SJSA1 (cell line): ENCODE results near the gene KIAA0232. TPM values are rescaled to one million over a fixed set of nuclear protein-coding genes. Genes with fewer than 3 reads are reported as not detected.

Experiments
- DNase-seq, 2 experiments: peaks; one replicate each; pipeline ENCODE4 v3.0.0-alpha.2; 2015 to 2020; ENCODE audit warnings: low spot score in 2 of 2, low read depth in 1 of 2
- H3K27ac ChIP-seq: fragments of 250-450 bp; sonication (Bioruptor Pico); 2 replicates; pipeline ENCODE4 v1.5.1; 2020; ENCODE audit warnings: mild to moderate bottlenecking, moderate library complexity
- H3K27me3 ChIP-seq: fragments of 250-450 bp; sonication (Bioruptor Pico); replicated peaks from 2 replicates; pipeline ENCODE4 v1.5.1; 2020; ENCODE audit warnings: mild to moderate bottlenecking, moderate library complexity
- H3K36me3 ChIP-seq: fragments of 250-450 bp; sonication (Bioruptor Pico); 2 replicates; pipeline ENCODE4 v1.5.1; 2020; ENCODE audit warnings: mild to moderate bottlenecking
- H3K4me1 ChIP-seq: fragments of 250-450 bp; sonication (Bioruptor Pico); replicated peaks from 2 replicates; pipeline ENCODE4 v1.6.1; 2021; ENCODE audit warnings: mild to moderate bottlenecking
- H3K4me3 ChIP-seq: fragments of 250-450 bp; sonication (Bioruptor Pico); 2 replicates; pipeline ENCODE4 v1.5.1; 2020; ENCODE audit warnings: mild to moderate bottlenecking
- H3K9me3 ChIP-seq: fragments of 250-450 bp; sonication (Bioruptor Pico); replicated peaks from 2 replicates; pipeline ENCODE4 v1.5.1; 2020; ENCODE audit warnings: mild to moderate bottlenecking
- total RNA-seq: library from RNA; depleted of rRNA; stranded (reverse); fragments of >200 nt; shearing (Covaris generic); gene quantifications from 2 replicates; pipeline ENCODE4 v1.2.3, GENCODE V29; 2014

The KIAA0232 gene
- total RNA-seq, 1 experiment from 2014 or later: 19.8 TPM

GRCh38 chr4:6873291-6873690 is 90.8 kb downstream of the KIAA0232 start:
- Histone ChIP-seq H3K27ac (no peak overlapping the region), H3K36me3 (peaks cover 42% of the 10 kb centered on the region), H3K4me1 (no peaks in the 10 kb centered on the region), H3K27me3 (no peaks in the 10 kb centered on the region), H3K4me3 (no peak overlapping the region), H3K9me3 (no peaks in the 10 kb centered on the region)
- no peak for DNase-seq

- Histone ChIP-seq H3K4me1 (no peaks in the 10 kb centered on the region), H3K9me3 (no peaks in the 10 kb centered on the region)
- DNase-seq: peak; percentile 12 to 57
Observed at GRCh38 chr4:6873792-6874461, 91.4 kb downstream of the KIAA0232 start.

GRCh38 chr4:6874981-6875380 is 92.5 kb downstream of the KIAA0232 start:
- H3K4me3 ChIP-seq: no peak overlapping the region
- no peak for DNase-seq
- no peaks in the 10 kb centered on the region for H3K4me1 ChIP-seq
- H3K27ac ChIP-seq: no peak overlapping the region
- no peaks in the 10 kb centered on the region for H3K27me3 ChIP-seq
- H3K36me3 ChIP-seq: peaks cover 52% of the 10 kb centered on the region
- no peaks in the 10 kb centered on the region for H3K9me3 ChIP-seq

More at GRCh38 chr4:6873792-6874461, 91.4 kb downstream of the KIAA0232 start:
- H3K27me3 ChIP-seq: no peaks in the 10 kb centered on the region
- H3K36me3 ChIP-seq: peaks cover 47% of the 10 kb centered on the region
- no peak overlapping the region for H3K27ac ChIP-seq
- no peak overlapping the region for H3K4me3 ChIP-seq

GRCh38 chr4:6875431-6875831 is 92.9 kb downstream of the KIAA0232 start:
- Histone ChIP-seq H3K4me3 (no peak overlapping the region), H3K4me1 (no peaks in the 10 kb centered on the region), H3K27me3 (no peaks in the 10 kb centered on the region), H3K27ac (no peak overlapping the region), H3K9me3 (no peaks in the 10 kb centered on the region), H3K36me3 (peaks cover 52% of the 10 kb centered on the region)
- DNase-seq: no peak

GRCh38 chr4:6876440-6876839 is 93.9 kb downstream of the KIAA0232 start:
- no peak for DNase-seq
- H3K4me1 ChIP-seq: no peaks in the 10 kb centered on the region
- H3K36me3 ChIP-seq: peaks cover 51% of the 10 kb centered on the region
- H3K27me3 ChIP-seq: no peaks in the 10 kb centered on the region
- H3K27ac ChIP-seq: no peak overlapping the region
- no peaks in the 10 kb centered on the region for H3K9me3 ChIP-seq
- no peak overlapping the region for H3K4me3 ChIP-seq

- no peaks in the 10 kb centered on the region for H3K9me3 ChIP-seq
- no peaks in the 10 kb centered on the region for H3K4me1 ChIP-seq
- no peak overlapping the region for H3K27ac ChIP-seq
- no peak for DNase-seq
- no peaks in the 10 kb centered on the region for H3K27me3 ChIP-seq
- peaks cover 45% of the 10 kb centered on the region for H3K36me3 ChIP-seq
- no peak overlapping the region for H3K4me3 ChIP-seq
Observed at GRCh38 chr4:6877067-6877466, 94.5 kb downstream of the KIAA0232 start.

- H3K36me3 ChIP-seq: peaks cover 34% of the 10 kb centered on the region
- H3K27ac ChIP-seq: no peak overlapping the region
- H3K27me3 ChIP-seq: no peaks in the 10 kb centered on the region
- no peak overlapping the region for H3K4me3 ChIP-seq
- no peaks in the 10 kb centered on the region for H3K9me3 ChIP-seq
- no peak for DNase-seq
- H3K4me1 ChIP-seq: no peaks in the 10 kb centered on the region
Observed at GRCh38 chr4:6878451-6879059, 96.0 kb downstream of the KIAA0232 start.

- Histone ChIP-seq H3K4me3 (no peak overlapping the region), H3K36me3 (peaks cover 17% of the 10 kb centered on the region)
Observed at GRCh38 chr4:6880691-6881090, 98.2 kb downstream of the KIAA0232 start.

GRCh38 chr4:6881908-6882307 is 99.4 kb downstream of the KIAA0232 start:
- H3K4me3 ChIP-seq: no peak overlapping the region
- no peaks in the 10 kb centered on the region for H3K9me3 ChIP-seq
- DNase-seq: no peak
- no peaks in the 10 kb centered on the region for H3K27me3 ChIP-seq
- peaks cover 15% of the 10 kb centered on the region for H3K36me3 ChIP-seq
- H3K4me1 ChIP-seq: peaks cover 6% of the 10 kb centered on the region
- H3K27ac ChIP-seq: no peak overlapping the region

More at GRCh38 chr4:6880691-6881090, 98.2 kb downstream of the KIAA0232 start:
- H3K4me1 ChIP-seq: no peaks in the 10 kb centered on the region
- no peak for DNase-seq
- no peaks in the 10 kb centered on the region for H3K9me3 ChIP-seq
- no peaks in the 10 kb centered on the region for H3K27me3 ChIP-seq
- H3K27ac ChIP-seq: no peak overlapping the region

- no peak overlapping the region for H3K4me3 ChIP-seq
- no peaks in the 10 kb centered on the region for H3K27me3 ChIP-seq
- no peak overlapping the region for H3K27ac ChIP-seq
- H3K36me3 ChIP-seq: peaks cover under 1% of the 10 kb centered on the region
- H3K9me3 ChIP-seq: no peaks in the 10 kb centered on the region
- DNase-seq: no peak
- peaks cover 6% of the 10 kb centered on the region for H3K4me1 ChIP-seq
Observed at GRCh38 chr4:6884341-6884870, 101.9 kb downstream of the KIAA0232 start.

- H3K27me3 ChIP-seq: no peaks in the 10 kb centered on the region
- no peaks in the 10 kb centered on the region for H3K36me3 ChIP-seq
- H3K4me1 ChIP-seq: peaks cover 6% of the 10 kb centered on the region
- peak in 1 of 2 experiments; percentile 14 for DNase-seq
- H3K9me3 ChIP-seq: no peaks in the 10 kb centered on the region
- H3K27ac ChIP-seq: no peak overlapping the region
- H3K4me3 ChIP-seq: no peak overlapping the region
Observed at GRCh38 chr4:6885953-6886557, 103.5 kb downstream of the KIAA0232 start.

- DNase-seq: no peak
- Histone ChIP-seq H3K27me3 (no peaks in the 10 kb centered on the region), H3K4me1 (peaks cover 6% of the 10 kb centered on the region), H3K27ac (no peak overlapping the region), H3K4me3 (no peak overlapping the region), H3K9me3 (no peaks in the 10 kb centered on the region), H3K36me3 (no peaks in the 10 kb centered on the region)
Observed at GRCh38 chr4:6886886-6887285, 104.4 kb downstream of the KIAA0232 start.

GRCh38 chr4:6887591-6888371 is 105.3 kb downstream of the KIAA0232 start:
- H3K4me1 ChIP-seq: peaks cover 12% of the 10 kb centered on the region
- no peak for DNase-seq
- no peaks in the 10 kb centered on the region for H3K27me3 ChIP-seq
- no peaks in the 10 kb centered on the region for H3K9me3 ChIP-seq
- H3K36me3 ChIP-seq: no peaks in the 10 kb centered on the region
- no peak overlapping the region for H3K27ac ChIP-seq
- H3K4me3 ChIP-seq: no peak overlapping the region
